Activated T-cell treated with anti-CD3 and anti-CD28 coated beads, Interleukin-2, amount 50 U/mL, for 48 hours (primary cell): ENCODE results near the gene ZNF565.
"Not testable (repeated sequence)": the region's sequence is repeated elsewhere in the genome, so short reads cannot be mapped to it uniquely, and the experiment has no call there.

Experiments used
- DNase-seq, 2 experiments: peaks; one replicate each; pipeline ENCODE4 v3.0.0-alpha.2; 2020

Gene ZNF565

DNA sequence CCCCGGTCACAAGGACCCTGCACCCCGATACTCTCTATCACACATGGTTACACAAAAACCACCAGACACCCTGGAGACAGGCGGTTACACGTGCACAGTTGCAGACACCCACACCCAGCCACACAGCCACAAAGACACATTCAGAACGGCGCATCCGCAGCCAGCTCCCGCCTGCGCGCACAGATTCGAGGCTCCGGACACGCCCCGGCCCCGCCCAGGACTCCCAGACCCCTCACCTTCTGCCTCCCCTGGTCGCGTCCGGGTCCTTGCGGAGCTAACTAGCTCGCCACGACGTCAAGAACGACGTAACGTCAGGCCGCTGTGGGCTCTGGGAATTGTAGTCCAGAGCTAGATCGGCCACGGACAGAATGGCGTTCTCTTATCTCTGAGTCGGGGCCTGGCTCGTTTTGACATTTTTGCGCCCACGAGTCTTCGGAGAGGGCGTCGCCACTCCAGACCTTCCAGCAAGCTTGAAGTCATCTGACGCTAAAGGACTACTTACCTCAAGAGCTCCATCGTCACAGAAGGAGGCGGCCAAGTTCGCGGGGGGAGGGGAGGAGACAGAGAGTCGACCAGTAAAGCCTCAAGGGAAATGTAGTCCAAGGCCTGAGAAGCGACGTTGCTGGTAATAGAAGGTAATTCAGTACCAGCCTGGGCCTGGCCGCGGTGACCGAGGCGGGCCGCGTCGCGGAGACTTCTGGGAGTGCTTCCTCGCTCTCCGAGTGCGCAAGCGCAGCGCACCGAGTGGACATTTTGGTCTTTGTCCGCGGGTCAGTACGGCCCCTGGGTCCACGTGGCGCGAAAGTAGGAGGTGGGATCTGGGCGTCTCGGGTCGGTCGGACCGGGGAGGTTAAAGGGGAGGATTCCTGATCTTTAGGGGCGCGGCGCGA lies at the start of gene ZNF565, which contains the start of gene ZNF146:
TSS of gene ZNF565 (minus strand) at position 280 of the 890 bp plus-strand sequence. CDS start 12,680 bp downstream, outside the sequence.
TSS of gene ZNF146 (plus strand) at position 721 of the 890 bp plus-strand sequence. CDS start 21,335 bp downstream, outside the sequence.
- peak; percentile 98 for DNase-seq

DNA sequence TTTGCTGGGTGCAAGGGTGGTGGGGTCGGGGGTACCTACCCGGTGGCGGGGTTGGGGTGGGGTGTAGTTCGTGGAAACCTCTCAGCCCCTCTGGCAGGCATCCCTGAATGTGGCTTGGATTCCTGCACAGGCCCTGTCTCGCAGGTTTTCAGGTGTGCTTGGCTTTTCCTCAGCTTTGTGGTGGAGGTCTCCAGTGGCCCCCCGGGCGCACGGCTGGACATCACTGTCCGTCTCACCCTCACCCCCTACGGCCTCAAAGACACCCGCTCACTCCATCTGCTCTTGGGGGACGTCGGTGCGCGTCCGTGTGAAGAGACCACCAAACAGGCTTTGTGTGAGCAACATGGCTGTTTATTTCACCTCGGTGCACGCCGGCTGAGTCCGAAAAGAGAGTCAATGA lies 44.7 kb upstream of the ZNF565 start:
- no peak for DNase-seq

DNA sequence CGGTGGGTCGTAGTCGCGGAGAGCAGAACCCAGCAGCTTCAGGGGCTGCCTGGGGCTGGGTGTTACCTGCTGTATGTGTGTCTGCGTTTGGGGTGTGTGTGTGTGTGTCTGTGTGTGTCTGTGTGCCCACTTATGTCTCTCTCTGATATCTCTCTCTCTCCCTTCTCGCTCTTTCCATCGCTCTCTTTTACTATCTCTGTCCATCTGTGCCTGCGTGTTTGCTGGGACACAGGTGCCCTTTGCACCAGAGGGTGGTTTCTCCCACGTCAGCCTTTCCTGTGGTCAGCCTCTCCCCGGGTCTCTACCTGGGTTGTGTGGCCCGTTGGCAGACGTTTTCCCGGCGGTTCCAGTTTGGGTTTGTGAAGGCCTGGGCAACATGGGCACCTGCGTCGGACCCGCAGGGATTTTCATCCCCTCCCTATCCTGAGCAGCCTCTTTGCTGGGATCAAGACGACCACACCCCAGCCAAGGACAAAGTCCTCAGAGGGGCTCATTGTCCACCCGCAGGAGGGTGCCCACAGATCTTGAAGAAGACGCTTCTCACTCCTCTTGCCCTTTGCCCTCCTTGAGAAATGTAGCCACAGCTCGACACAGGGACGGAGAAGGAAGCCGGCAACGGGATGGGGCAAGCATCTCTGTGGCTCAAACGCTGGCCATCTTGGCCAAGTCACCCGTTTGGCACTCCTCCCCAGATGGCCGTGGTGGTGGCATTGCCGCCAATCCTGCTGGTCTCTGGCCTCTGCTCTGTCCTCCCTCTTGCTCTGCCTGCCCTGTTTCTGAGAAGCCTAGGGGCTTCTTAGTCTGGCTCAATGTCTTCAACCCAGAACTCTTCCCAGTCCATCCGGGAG lies 43.8 kb upstream of the ZNF565 start:
- DNase-seq, result no peak

DNA sequence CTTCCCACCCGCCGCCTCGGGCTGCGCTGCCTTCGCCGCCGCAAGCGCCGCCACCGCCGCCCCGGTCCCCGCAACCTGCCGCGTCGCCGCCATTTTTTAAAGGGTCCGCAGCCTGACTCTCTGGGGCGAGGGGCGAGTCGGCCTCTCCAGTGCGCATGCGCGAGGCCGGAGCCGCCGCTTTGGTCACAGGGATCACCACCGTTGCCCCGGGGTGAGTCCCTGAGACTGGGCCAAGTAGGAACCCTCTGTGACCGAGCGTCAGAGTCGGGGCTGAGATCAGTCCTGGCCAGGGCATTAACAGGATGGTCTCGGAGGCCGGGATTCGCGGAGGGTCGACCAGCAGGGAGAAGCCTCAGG lies 43.0 kb upstream of the ZNF565 start:
- no peak for DNase-seq

DNA sequence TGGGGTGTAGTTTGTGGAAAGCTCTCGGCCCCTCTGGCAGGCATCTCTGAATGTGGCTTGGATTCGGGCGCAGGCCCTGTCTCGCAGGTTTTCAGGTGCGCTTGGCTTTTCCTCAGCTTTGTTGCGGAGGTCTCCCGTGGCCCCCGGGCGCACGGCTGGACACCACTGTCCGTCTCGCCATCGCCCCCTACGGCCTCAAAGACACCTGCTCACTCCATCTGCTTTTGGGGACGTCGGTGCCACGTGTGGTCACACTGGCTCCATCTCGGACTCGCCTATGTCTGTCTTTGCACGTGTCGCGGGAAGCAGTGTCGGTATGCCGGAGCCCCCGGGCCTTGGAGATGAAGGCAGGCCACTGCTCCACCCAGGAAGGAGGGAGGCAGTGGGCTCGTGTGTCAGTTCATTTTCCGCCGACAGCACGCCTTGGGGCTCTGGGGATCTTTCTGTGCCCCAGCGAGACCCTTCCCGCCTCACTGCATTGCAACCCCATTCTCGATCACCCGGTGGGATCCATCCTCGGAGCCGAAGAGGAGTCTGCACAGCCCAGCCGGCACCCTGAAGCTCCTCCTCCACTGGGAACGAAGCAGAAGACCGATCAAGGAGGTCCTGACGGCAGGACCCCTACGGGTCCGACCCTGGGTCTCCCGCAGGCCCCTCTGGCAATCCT lies 42.5 kb upstream of the ZNF565 start:
- no peak for DNase-seq

DNA sequence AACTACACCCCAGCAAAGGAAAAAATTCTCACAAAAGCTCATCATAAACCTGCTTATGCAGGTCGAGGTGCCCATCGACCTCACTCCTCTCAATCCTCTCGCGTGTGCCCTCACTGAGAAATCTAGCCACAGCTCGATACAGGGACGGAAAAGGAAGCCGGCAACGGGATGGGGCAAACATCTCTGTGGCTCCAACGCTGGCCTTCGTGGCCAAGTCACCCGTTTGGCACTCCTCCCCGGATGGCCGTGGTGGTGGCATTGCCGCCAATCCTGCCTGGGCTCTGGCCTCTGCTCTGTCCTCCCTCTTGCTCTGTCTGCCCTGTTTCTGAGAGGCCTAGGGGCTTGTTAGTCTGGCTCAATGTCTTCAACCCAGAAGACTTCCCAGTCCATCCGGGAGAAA lies 41.6 kb upstream of the ZNF565 start:
- DNase-seq, result no peak

DNA sequence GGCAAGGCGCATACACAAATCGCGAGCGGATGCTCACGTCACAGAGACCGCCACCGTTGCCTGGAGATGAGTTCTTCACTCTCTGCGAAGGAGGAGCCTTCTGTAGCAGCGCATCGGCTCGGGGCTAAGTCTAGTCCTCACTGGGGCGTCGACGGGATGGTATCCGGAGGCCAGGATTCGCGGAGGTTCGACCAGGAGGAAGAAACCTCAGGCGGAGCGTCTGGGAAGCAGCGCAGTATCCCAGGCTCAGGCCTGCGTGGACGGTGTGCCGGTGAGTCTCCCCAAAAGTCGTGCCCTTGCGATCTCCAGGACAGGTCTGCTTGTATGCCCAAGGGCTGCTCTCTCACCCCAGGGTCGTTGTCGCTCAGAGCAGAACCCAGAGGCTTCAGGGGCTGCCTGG lies 40.9 kb upstream of the ZNF565 start:
- DNase-seq, result no peak

DNA sequence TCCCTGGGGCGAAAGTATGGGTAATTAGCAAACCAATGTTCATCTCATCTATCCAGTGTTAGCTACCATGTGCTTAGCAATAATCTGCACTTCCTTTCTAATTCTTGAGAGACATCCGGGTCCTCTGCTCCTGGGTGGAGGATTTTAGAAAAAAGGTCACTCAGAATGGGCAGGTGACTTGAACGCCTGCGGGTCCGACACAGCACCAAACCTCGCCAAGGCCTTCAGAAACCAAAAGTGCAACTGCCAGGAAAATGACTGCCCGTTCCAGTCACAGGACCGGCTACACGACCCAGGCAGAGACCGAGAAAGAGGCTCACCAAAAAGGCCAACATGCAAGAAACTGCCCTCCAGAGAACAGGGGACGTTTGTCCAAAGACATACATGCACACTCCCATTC lies 40.4 kb upstream of the ZNF565 start:
- DNase-seq, result no peak

DNA sequence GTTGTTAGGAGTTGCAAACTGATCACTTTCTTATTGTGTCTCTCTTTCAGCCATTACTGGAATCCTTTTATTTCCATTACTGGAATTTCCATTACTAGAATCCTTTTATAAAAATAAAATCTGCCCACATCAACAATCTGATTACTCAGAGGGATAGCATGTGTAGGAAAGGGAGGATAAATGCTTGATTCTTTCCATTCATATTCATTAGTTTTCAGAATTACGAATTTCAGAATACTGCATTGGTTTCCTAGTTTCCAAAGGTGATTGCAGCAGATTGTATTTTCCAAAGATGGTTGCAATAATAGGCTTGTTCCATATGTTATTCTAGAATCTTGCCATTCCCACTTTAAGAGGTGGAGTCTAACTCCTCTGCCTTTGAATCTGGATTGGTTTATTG lies 37.6 kb upstream of the ZNF565 start:
- DNase-seq, result no peak

DNA sequence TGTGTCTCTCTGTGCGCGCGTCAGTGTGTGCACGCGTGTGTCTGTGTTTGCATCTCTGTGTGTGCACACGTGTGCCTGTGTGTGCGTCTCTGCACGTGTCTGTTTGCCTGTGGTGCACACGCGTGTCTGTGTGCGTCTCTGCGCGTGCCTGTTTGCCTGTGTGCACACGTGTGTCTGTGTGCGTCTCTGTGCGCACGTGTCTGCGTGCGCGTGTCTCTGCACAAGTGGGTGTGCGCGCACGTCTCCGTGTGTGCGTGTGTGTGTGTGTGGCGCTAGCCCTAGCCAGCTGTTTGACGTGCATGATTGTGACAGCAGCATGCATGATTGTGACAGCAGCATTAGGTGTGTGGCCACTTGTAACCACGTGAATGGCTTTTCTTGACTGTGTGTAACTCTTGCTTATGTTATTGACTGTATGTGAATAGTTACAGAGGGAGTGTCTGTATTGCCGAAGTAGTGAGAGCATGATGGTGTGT lies 31.6 kb upstream of the ZNF565 start:
- DNase-seq, result no peak

DNA sequence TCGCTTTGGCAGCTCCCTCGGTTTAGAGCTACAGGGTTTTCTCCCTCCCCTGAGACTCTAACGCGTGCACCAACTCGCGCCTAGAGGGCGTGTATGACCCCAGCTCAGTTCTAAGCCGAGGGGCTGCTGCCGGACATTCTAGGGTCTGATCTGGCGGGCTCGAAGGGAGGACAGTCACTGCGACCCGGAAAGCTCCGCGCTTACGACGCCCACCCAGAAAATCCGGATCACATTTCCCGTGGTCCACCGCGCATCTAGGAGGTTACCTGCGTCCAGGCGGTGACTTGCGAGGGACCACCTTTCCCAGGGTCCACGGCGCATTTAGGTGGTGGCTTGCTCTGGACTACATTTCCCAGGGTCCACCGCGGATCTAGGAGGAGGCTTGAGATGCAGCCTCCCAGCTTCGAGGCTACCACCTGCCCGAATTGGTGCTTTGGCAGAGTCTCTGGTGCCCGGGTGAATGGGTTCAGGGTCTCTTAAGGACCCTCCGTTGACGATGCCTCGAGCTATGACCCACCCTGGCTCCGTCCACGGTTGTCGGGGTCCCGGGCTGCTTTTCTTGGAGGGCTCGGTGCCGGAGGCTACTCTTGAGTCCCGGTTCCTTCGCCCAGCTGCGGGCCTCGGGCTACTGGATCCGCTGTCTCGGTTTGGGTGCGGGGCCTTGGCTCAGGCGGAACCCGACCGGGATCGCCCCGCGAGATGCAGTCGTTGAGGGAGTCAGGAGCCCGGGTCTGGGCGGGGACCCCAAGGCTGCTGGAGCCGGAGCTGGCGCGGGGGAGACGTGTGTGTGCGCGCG lies 30.9 kb upstream of the ZNF565 start:
- DNase-seq, result no peak

DNA sequence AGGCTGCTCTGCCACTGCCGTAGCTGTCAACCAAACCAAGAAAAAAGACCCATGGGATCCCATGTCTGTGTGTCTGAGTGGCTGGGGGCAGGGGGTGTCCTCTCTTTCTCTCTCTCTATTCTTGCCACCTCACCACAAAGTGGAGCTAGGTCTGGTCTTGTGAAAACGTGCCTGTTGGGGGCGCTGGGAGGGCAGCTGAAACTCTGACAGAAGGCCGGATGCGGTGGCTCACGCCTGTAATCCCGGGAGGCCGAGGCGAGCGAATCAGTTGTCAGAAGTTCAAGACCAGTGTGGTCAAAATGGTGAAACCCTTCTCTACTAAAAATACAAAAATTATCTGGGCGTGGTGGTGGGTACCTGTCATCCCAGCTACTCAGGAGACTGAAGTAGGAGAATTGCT lies 29.6 kb upstream of the ZNF565 start:
- DNase-seq, result no peak

DNA sequence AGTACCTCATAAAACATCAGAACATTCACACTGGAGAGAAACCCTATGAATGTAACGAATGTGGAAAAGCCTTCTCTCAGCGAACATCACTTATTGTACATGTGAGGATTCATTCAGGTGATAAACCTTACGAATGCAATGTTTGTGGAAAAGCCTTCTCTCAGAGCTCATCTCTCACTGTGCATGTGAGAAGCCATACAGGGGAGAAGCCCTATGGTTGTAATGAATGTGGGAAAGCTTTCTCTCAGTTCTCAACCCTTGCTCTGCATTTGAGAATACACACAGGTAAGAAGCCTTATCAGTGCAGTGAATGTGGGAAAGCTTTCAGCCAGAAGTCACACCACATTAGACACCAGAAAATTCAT lies 22.5 kb upstream of the ZNF565 start:
- DNase-seq, result no peak

DNA sequence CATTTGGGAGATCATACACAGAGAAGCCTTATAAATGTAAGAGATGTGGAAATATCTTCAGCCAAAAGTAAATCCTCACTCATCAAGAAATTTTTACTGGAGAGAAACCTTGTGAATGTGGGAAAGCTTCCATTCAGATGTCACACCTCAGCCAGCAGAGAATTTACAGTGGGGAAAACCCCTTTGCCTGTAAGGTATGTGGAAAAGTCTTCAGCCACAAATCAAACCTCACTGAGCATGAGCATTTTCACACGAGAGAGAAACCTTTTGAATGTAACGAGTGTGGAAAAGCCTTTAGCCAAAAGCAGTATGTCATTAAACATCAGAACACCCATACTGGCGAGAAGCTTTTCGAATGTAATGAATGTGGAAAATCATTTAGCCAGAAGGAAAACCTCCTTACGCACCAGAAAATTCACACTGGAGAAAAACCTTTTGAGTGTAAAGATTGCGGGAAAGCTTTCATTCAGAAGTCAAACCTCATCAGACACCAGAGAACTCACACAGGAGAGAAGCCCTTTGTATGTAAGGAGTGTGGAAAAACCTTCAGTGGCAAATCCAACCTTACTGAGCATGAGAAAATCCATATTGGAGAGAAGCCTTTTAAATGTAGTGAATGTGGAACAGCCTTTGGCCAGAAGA lies 22.0 kb upstream of the ZNF565 start:
- no peak for DNase-seq

DNA sequence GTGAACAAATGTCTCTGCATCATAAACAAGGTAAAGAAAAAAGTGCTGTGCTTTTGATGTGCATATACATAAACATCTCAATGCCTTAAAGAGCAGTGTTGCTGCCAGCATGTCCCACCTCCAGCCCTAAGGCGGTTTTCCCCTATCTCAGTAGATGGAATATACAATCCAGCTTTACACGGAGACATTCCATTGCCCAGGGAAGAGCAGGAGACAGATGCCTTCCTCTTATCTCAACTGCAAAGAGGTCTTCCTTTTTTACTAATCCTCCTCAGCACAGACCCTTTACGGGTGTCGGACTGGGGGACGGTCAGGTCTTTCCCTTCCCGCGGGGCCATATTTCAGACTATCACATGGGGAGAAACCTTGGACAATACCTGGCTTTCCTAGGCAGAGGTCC lies 19.2 kb upstream of the ZNF565 start:
- not testable (repeated sequence) for DNase-seq

DNA sequence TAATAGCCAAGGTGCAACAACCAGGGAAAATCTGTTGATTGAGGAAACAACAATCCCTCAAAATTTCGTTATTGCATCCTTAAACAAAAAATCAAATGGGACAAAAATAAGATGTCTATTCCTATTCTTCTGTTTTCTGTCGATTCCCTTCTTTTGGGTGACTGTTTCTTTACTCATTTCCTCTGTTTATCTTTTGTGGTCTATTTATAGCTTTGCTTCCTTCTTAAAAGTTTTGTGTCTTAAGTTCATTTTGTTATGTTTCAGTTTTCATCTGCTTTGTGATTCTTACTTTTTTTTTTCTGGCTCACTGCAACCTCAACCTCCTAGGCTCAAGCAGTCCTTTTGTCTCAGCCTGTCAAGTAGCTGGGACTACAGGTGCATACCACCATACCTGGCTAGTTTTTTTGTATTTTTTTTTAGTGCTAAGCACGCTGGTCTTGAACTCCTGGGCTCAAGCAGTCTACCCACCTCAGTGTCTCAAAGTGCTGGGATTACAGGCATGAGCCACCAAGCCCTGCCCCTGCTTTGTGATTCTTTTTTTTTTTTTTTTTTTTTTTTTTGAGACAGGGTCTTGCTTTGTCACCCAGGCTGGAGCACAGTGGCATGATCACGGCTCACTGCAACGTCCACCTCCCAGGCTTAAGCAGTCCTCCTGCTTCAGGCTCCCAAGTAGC lies 10.9 kb upstream of the ZNF565 start:
- DNase-seq, result no peak

DNA sequence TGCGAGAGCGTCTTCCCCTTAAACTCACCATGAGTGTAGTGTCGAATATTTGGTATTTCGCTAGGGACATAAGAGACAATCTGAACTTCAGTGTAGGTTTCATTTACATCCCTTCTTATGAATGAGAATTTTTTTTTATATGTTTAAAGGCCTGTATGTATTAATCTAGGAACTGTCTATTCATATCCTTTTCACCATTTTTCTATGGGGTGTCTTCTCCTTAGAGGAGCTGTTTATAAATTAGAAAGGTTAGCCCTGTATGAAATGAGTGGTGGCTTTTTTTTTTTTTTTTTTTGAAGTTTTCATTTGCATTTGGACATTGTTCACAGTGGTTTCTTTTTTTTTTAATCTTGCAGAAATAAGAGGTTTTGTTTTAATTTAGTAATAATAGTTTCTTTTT lies 8.0 kb upstream of the ZNF565 start:
- DNase-seq, result no peak

DNA sequence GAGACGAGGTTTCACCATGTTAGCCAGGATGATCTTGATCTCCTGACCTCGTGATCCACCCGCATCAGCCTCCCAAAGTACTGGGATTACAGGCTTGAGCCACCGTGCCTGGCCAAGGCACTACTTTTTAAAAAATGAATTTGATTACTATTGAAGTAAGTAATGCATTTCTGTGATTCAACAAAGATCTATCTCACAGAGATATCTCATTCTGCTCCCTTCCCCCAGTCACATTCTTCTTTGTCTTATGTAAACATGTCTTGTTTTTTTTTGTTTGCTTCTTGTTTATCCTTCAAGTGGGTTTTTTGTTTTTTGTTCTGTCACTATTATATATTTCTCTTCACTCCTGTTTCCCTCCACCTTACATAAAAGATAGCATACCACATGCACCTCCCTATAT lies 7.0 kb upstream of the ZNF565 start:
- no peak for DNase-seq

DNA sequence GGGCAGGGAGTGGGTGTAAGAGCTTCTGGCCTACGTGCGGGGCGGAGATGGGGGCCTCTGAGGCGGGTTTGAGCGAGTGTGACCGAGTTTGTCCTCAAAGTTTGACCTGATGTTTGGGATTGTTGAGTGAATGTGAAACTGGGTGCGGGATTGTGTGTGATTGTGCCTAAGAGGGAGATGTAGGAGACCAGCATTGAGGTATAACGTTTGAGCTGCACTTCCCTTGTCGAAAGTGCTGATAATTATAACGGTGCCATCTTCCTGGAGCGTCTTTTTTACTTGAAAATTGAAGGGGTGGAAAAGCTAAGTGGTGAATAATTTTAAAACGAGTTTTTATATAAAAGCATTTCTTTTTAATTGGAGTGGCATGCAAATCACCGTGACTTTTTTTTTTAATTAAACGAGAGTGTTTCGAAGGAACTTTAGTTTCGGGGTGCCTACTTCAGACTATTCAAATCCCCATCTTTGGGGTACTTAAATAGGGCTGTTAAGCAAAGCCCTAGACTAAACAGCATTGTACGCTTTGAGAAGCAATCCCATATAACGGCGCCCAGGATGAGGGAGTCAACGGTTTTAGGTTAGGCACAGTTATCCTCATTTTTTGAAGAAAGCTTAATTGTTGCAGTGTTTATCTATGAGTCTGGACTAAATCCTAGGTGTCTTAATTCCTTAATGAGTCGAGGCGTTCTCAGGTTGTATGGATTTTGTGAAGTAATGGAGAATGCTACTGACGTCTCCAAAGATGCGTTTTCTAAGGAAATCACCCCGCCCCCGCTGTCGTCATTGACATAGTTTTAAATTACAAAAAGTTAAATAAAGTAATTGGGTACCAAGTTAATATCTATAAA lies 1.0 kb upstream of the ZNF565 start:
- peak; percentile 29 to 32 for DNase-seq

DNA sequence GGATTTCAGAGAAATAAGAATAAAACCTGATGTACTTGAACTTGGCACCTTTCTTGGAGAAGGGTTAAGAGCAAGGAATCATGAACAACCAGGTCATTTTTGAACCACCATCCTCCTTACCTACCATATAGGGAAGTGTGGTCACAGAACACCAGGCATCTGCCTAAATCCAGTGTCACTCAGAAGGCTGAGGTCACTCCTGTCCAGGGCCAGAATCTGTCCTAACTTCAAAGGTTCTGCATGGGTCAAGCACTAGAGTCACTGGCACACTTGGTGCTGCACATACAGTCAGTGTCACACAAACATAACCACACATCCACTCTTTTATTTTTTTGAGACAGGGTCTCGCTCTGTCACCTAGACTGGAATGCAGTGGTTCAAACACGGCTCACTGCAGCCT lies 1.6 kb downstream of the ZNF565 start:
- no peak for DNase-seq
